HG03354 (cell line): Measurements from ENCODE around the gene OGDH.

Source experiments
- ATAC-seq: cut with Tn5 transposase; IDR thresholded peaks from one replicate; pipeline ENCODE4 v1.9.1; 2021; ENCODE audit warnings: mild to moderate bottlenecking; ENCODE audit not compliant: unreplicated experiment, poor library complexity, severe bottlenecking

The OGDH gene

GRCh38 chr7:44658979-44659378, 52.6 kb downstream of the OGDH start:
- no peak for ATAC-seq

- no peak for ATAC-seq
Observed at GRCh38 chr7:44661233-44661632, 54.8 kb downstream of the OGDH start.

GRCh38 chr7:44664780-44665461, 58.5 kb downstream of the OGDH start:
- no peak for ATAC-seq

GRCh38 chr7:44665531-44666213, 59.2 kb downstream of the OGDH start:
- ATAC-seq, result no peak

- ATAC-seq, result no peak
Observed at GRCh38 chr7:44666566-44666965, 60.1 kb downstream of the OGDH start.

GRCh38 chr7:44667190-44667589, 60.8 kb downstream of the OGDH start:
- ATAC-seq, result no peak

GRCh38 chr7:44671069-44671468, 64.6 kb downstream of the OGDH start:
- ATAC-seq, result no peak

GRCh38 chr7:44673324-44673723, 66.9 kb downstream of the OGDH start:
- no peak for ATAC-seq

GRCh38 chr7:44673771-44674170, 67.3 kb downstream of the OGDH start:
- ATAC-seq, result no peak

GRCh38 chr7:44674381-44674780, 68.0 kb downstream of the OGDH start:
- ATAC-seq, result no peak

- ATAC-seq, result no peak
Observed at GRCh38 chr7:44676776-44677175, 70.3 kb downstream of the OGDH start.

- no peak for ATAC-seq
Observed at GRCh38 chr7:44678101-44678470, 71.7 kb downstream of the OGDH start.

- ATAC-seq, result no peak
Observed at GRCh38 chr7:44678471-44679179, 72.2 kb downstream of the OGDH start.

GRCh38 chr7:44681645-44682044, 75.2 kb downstream of the OGDH start:
- ATAC-seq, result no peak

GRCh38 chr7:44685723-44686122, 79.3 kb downstream of the OGDH start:
- no peak for ATAC-seq

GRCh38 chr7:44689427-44689826, 83.0 kb downstream of the OGDH start:
- ATAC-seq, result no peak

- ATAC-seq, result no peak
Observed at GRCh38 chr7:44693641-44694313, 87.3 kb downstream of the OGDH start.

- no peak for ATAC-seq
Observed at GRCh38 chr7:44694326-44694725, 87.9 kb downstream of the OGDH start.

- ATAC-seq, result no peak
Observed at GRCh38 chr7:44694766-44695165, 88.3 kb downstream of the OGDH start.

- no peak for ATAC-seq
Observed at GRCh38 chr7:44695756-44696155, 89.3 kb downstream of the OGDH start.
